HL-60 (cell line): Measurements from ENCODE around the gene TPGS2.

Source experiments
- DNase-seq, 2 experiments: peaks; one replicate each; pipeline ENCODE4 v3.0.0-alpha.2; 2010 to 2020; ENCODE audit warnings: low read depth in 1 of 2, low spot score in 1 of 2
- H3K27ac ChIP-seq: fragments of 250-450 bp; sonication (Bioruptor Pico); replicated peaks from 2 replicates; pipeline ENCODE4 v1.5.1; 2020; ENCODE audit warnings: mild to moderate bottlenecking, moderate library complexity
- H3K27me3 ChIP-seq: fragments of 250-450 bp; sonication (Bioruptor Pico); 2 replicates; pipeline ENCODE4 v1.5.1; 2021; ENCODE audit warnings: mild to moderate bottlenecking, moderate library complexity; ENCODE audit not compliant: insufficient read depth, poor library complexity, severe bottlenecking
- H3K4me3 ChIP-seq: replicated peaks from 2 replicates; pipeline ENCODE4 v1.5.1; 2011; ENCODE audit warnings: mild to moderate bottlenecking, control low read depth, low read length; ENCODE audit not compliant: insufficient read depth
- GABPA ChIP-seq: IDR thresholded peaks from 2 replicates; pipeline ENCODE4 v1.6.1; 2012; ENCODE audit warnings: low read depth
- POLR2AphosphoS5 ChIP-seq: IDR thresholded peaks from 2 replicates; pipeline ENCODE4 v1.6.1; 2012; ENCODE audit warnings: low read depth
- SPI1 ChIP-seq: IDR thresholded peaks from 2 replicates; pipeline ENCODE4 v1.6.1; 2012; ENCODE audit warnings: low read depth, mild to moderate bottlenecking, borderline replicate concordance
- TF ChIP-seq, protein P1 (sequence below): IDR thresholded peaks from 2 replicates; pipeline ENCODE4 v1.6.1; 2012; ENCODE audit warnings: low read depth; ENCODE audit not compliant: insufficient replicate concordance
- TF ChIP-seq, protein P2 (sequence below): IDR thresholded peaks from one replicate; pipeline ENCODE4 v1.5.1; 2011; ENCODE audit warnings: low read length, control low read depth, inconsistent platforms; ENCODE audit not compliant: insufficient read depth

Gene TPGS2

DNA sequence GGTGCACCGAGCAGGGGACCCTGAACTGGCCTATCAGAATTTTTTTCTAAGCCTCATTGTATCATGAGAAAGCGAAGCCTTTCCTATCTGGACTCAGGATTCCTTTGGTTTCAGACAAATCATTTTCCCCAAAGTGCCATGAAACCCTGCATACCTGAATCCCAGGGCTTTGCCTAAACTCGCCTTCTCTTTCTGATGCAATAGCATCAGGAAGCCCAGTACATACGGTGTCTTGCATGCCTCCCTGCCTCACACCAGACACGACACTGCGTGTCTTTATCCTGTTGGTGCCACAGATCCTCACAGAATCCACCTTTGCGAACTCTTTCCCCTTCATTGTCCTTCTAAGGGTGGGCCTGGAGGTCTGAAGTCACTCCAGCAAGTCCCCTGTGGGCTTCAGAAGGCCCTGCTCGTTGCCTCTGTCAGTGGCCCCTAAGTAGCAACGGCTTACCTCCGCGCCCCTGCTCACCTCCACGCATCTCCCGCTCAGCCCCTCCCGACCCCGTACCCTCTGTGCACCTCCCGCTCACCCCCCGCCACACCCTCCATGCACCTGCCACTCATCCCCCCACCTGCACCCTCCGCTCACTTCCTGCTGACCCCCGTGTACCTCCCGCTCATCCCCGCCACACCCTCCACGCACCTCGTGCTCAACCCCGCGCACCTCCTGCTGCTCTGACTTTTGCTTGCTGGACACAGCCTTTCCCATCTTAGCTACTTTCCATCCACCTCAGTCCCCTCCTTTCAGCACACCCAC, 83.4 kb downstream of the TPGS2 start:
- TF ChIP-seq, protein P1, sequence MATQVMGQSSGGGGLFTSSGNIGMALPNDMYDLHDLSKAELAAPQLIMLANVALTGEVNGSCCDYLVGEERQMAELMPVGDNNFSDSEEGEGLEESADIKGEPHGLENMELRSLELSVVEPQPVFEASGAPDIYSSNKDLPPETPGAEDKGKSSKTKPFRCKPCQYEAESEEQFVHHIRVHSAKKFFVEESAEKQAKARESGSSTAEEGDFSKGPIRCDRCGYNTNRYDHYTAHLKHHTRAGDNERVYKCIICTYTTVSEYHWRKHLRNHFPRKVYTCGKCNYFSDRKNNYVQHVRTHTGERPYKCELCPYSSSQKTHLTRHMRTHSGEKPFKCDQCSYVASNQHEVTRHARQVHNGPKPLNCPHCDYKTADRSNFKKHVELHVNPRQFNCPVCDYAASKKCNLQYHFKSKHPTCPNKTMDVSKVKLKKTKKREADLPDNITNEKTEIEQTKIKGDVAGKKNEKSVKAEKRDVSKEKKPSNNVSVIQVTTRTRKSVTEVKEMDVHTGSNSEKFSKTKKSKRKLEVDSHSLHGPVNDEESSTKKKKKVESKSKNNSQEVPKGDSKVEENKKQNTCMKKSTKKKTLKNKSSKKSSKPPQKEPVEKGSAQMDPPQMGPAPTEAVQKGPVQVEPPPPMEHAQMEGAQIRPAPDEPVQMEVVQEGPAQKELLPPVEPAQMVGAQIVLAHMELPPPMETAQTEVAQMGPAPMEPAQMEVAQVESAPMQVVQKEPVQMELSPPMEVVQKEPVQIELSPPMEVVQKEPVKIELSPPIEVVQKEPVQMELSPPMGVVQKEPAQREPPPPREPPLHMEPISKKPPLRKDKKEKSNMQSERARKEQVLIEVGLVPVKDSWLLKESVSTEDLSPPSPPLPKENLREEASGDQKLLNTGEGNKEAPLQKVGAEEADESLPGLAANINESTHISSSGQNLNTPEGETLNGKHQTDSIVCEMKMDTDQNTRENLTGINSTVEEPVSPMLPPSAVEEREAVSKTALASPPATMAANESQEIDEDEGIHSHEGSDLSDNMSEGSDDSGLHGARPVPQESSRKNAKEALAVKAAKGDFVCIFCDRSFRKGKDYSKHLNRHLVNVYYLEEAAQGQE: no peak
- no peak for TF ChIP-seq GABPA
- TF ChIP-seq, protein P2, sequence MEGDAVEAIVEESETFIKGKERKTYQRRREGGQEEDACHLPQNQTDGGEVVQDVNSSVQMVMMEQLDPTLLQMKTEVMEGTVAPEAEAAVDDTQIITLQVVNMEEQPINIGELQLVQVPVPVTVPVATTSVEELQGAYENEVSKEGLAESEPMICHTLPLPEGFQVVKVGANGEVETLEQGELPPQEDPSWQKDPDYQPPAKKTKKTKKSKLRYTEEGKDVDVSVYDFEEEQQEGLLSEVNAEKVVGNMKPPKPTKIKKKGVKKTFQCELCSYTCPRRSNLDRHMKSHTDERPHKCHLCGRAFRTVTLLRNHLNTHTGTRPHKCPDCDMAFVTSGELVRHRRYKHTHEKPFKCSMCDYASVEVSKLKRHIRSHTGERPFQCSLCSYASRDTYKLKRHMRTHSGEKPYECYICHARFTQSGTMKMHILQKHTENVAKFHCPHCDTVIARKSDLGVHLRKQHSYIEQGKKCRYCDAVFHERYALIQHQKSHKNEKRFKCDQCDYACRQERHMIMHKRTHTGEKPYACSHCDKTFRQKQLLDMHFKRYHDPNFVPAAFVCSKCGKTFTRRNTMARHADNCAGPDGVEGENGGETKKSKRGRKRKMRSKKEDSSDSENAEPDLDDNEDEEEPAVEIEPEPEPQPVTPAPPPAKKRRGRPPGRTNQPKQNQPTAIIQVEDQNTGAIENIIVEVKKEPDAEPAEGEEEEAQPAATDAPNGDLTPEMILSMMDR: no peak
- no peak for DNase-seq

DNA sequence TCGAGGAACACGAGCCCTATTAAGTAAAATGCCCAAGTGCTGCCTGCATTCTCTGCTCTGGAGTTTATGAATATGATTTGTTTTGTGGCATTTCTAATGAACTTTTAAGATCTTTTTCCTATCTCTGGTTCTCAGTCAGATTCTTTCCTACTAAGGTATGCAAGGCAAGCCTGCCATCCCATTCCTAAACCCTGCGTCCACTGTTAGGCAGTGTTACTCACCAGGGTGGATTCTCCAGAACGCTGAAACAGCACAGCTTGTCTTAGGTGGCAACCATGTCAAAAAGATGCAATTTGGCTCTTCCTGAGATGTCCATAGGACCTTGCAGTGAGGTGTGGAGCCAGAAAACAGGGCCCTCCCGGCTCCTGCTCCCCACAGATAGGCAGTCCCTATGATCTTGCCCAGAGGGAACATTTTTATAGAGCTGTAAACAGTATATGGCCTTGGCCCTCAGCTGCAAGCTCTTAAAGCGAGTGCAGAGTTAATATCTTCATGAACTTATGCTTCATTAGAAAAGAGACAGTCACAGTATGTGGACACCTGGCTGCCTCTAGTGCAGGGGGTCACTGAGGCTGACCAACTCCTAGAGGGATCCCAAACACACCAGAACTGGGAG, 84.4 kb downstream of the TPGS2 start:
- Histone ChIP-seq H3K27ac (no peak overlapping the region), H3K4me3 (no peak overlapping the region), H3K27me3 (peaks cover 5% of the 10 kb centered on the region)
- TF ChIP-seq, protein P1: no peak
- TF ChIP-seq, protein P2: no peak
- TF ChIP-seq SPI1 (no peak), GABPA (no peak), POLR2AphosphoS5 (no peak)
- no peak for DNase-seq

More for the DNA sequence above, 83.4 kb downstream of the TPGS2 start:
- no peak overlapping the region for H3K4me3 ChIP-seq
- H3K27me3 ChIP-seq: no peaks in the 10 kb centered on the region
- H3K27ac ChIP-seq: no peak overlapping the region
